ENCODE results near the gene MORC2. TPM values are rescaled to one million over a fixed set of nuclear protein-coding genes. Genes with fewer than 3 reads are reported as not detected.

The MORC2 gene
- total and polyA plus RNA-seq, 10 of the 15 experiments (the other 5 are each of a cell fraction or from before 2014, with no cell fraction given): 1.7 to 16.3 (median 9.0) TPM

- CTCF ChIA-PET: no interaction called here
- in situ Hi-C loops (cut with MboI) (no loop called here), intact Hi-C loops (cut with micrococcal nuclease; ENCODE audit: unreplicated experiment) (no loop called here)
- H4K20me1 ChIP-seq (ENCODE audit: control insufficient read depth, insufficient read depth): no peaks in the 10 kb centered on the region
- H3K79me2 ChIP-seq (ENCODE audit: control insufficient read depth, insufficient read depth, low read length): peaks cover 3% of the 10 kb centered on the region; the same call in 1 of the 2 replicates
- H3K9me3 ChIP-seq (replicated peaks; ENCODE audit: control insufficient read depth, insufficient read depth, low read length): no peaks in the 10 kb centered on the region
- H3K4me3 ChIP-seq: no peak overlapping the region
- H3K27me3 ChIP-seq (replicated peaks in 1 of 2; ENCODE audit: control insufficient read depth in 2 of 2, insufficient read depth in 2 of 2, low read length in 1 of 2): no peaks in the 10 kb centered on the region
- DNase-seq (ENCODE audit: low read depth, low spot score): no peak
- H3K9ac ChIP-seq (ENCODE audit: control insufficient read depth, insufficient read depth, low read length): no peak overlapping the region
- no peak overlapping the region for H2AFZ ChIP-seq (ENCODE audit: control insufficient read depth, low read depth, low read length)
- 90% methylated on average over 3 of the region's 4 CpGs for WGBS (ENCODE audit: insufficient coverage, insufficient replicate concordance, low lambda C conversion rate, missing lambda C conversion rate)
- BruUV-seq (replicated peaks): no TSS peak
- H3K36me3 ChIP-seq (ENCODE audit: control insufficient read depth in 2 of 2, insufficient read depth in 2 of 2, low read length in 1 of 2): peaks cover 0 to 11% of the 10 kb centered on the region in 2 experiments; a peak in 2 of 4 replicates
- SMC1A ChIA-PET (ENCODE audit: uncharacterized antibody, unreplicated experiment): no interaction called here
- no peak for ATAC-seq
- POLR2A ChIA-PET: no interaction called here
- RAD21 ChIA-PET (ENCODE audit: unreplicated experiment): no interaction called here
- no peak overlapping the region for H3K27ac ChIP-seq (ENCODE audit: control insufficient read depth, insufficient read depth)
- no peak overlapping the region for H3K4me2 ChIP-seq (ENCODE audit: control insufficient read depth, insufficient read depth)
- FAIRE-seq: no peak
- H3K4me1 ChIP-seq (ENCODE audit: control insufficient read depth, insufficient read depth, low read length): peaks cover 3% of the 10 kb centered on the region; the same call in 1 of the 2 replicates
- TF ChIP-seq SRF (IDR thresholded peaks at IDR 0.05; ENCODE audit: low read depth in 2 of 2, low read length in 2 of 2) (no peak), PKNOX1 (IDR thresholded peaks at IDR 0.05) (no peak), WRNIP1 (IDR thresholded peaks at IDR 0.05; ENCODE audit: borderline replicate concordance, low read depth, low read length) (no peak), KAT2A (conservative IDR thresholded peaks at IDR 0.05; ENCODE audit: control insufficient read depth, low read depth, low read length) (no peak), CBX3 (IDR thresholded peaks at IDR 0.05; ENCODE audit: borderline replicate concordance, low read depth) (no peak), STAT1 (conservative IDR thresholded peaks at IDR 0.05) (no peak), RBBP5 (conservative IDR thresholded peaks at IDR 0.05) (no peak), NRF1 (conservative IDR thresholded peaks at IDR 0.05; ENCODE audit: low read depth, low read length) (no peak), NFIC (IDR thresholded peaks at IDR 0.05; ENCODE audit: low read depth, low read length) (no peak), IRF4 (IDR thresholded peaks at IDR 0.05; ENCODE audit: low read depth, low read length) (no peak), KDM1A (IDR thresholded peaks at IDR 0.05; ENCODE audit: borderline replicate concordance) (no peak), NBN (IDR thresholded peaks at IDR 0.05) (no peak), IKZF1 (conservative IDR thresholded peaks at IDR 0.05) (no peak), FOS (IDR thresholded peaks at IDR 0.05; ENCODE audit: borderline replicate concordance, extremely low read depth, insufficient read length) (no peak)
- TF ChIP-seq, protein P1, sequence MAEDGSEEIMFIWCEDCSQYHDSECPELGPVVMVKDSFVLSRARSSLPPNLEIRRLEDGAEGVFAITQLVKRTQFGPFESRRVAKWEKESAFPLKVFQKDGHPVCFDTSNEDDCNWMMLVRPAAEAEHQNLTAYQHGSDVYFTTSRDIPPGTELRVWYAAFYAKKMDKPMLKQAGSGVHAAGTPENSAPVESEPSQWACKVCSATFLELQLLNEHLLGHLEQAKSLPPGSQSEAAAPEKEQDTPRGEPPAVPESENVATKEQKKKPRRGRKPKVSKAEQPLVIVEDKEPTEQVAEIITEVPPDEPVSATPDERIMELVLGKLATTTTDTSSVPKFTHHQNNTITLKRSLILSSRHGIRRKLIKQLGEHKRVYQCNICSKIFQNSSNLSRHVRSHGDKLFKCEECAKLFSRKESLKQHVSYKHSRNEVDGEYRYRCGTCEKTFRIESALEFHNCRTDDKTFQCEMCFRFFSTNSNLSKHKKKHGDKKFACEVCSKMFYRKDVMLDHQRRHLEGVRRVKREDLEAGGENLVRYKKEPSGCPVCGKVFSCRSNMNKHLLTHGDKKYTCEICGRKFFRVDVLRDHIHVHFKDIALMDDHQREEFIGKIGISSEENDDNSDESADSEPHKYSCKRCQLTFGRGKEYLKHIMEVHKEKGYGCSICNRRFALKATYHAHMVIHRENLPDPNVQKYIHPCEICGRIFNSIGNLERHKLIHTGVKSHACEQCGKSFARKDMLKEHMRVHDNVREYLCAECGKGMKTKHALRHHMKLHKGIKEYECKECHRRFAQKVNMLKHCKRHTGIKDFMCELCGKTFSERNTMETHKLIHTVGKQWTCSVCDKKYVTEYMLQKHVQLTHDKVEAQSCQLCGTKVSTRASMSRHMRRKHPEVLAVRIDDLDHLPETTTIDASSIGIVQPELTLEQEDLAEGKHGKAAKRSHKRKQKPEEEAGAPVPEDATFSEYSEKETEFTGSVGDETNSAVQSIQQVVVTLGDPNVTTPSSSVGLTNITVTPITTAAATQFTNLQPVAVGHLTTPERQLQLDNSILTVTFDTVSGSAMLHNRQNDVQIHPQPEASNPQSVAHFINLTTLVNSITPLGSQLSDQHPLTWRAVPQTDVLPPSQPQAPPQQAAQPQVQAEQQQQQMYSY (CRISPR knock-in tag; IDR thresholded peaks at IDR 0.05): no peak
- TF ChIP-seq, protein P2, sequence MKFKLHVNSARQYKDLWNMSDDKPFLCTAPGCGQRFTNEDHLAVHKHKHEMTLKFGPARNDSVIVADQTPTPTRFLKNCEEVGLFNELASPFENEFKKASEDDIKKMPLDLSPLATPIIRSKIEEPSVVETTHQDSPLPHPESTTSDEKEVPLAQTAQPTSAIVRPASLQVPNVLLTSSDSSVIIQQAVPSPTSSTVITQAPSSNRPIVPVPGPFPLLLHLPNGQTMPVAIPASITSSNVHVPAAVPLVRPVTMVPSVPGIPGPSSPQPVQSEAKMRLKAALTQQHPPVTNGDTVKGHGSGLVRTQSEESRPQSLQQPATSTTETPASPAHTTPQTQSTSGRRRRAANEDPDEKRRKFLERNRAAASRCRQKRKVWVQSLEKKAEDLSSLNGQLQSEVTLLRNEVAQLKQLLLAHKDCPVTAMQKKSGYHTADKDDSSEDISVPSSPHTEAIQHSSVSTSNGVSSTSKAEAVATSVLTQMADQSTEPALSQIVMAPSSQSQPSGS (IDR thresholded peaks at IDR 0.05; ENCODE audit: low read length): no peak
- TF ChIP-seq, protein P3, sequence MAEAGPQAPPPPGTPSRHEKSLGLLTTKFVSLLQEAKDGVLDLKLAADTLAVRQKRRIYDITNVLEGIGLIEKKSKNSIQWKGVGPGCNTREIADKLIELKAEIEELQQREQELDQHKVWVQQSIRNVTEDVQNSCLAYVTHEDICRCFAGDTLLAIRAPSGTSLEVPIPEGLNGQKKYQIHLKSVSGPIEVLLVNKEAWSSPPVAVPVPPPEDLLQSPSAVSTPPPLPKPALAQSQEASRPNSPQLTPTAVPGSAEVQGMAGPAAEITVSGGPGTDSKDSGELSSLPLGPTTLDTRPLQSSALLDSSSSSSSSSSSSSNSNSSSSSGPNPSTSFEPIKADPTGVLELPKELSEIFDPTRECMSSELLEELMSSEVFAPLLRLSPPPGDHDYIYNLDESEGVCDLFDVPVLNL (IDR thresholded peaks at IDR 0.05; ENCODE audit: low read depth, low read length): no peak
Measured at GRCh38 chr22:30926706-30927105, 41.9 kb downstream of the MORC2 start.

Data from GM12878 (cell line).